ENCODE data around the gene SLC6A4.

DNA sequence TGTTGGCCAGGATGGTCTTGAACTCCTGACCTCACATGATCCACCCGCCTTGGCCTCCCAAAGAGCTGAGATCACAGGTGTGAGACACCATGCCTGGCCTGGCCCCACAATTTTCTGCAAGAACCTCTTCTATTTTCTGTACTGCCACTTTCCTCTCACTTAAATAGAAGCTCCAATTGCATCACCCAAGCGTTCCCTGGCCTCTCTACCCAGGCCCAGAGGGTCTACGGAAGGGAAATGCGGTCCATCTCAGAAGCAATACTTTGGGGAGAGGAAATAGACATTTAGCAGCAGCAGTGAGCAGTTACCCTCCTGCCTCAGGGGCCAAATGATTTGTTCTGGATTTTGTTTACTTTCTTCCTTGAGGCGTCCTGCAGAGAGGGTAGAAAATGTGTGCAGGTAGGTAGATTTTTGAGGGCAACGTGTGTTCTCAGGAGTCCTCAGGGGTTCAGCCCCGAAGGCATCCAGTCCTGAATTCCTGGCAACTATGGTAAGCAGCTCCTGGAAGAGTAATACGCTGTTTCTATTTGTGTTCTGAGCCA lies 11.0 kb downstream of the SLC6A4 start:
- TF ChIP-seq, protein P1, sequence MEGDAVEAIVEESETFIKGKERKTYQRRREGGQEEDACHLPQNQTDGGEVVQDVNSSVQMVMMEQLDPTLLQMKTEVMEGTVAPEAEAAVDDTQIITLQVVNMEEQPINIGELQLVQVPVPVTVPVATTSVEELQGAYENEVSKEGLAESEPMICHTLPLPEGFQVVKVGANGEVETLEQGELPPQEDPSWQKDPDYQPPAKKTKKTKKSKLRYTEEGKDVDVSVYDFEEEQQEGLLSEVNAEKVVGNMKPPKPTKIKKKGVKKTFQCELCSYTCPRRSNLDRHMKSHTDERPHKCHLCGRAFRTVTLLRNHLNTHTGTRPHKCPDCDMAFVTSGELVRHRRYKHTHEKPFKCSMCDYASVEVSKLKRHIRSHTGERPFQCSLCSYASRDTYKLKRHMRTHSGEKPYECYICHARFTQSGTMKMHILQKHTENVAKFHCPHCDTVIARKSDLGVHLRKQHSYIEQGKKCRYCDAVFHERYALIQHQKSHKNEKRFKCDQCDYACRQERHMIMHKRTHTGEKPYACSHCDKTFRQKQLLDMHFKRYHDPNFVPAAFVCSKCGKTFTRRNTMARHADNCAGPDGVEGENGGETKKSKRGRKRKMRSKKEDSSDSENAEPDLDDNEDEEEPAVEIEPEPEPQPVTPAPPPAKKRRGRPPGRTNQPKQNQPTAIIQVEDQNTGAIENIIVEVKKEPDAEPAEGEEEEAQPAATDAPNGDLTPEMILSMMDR (conservative IDR thresholded peaks at IDR 0.05; ENCODE audit: low read depth in 2 of 2) = no peak
- no peak for TF ChIP-seq POLR2AphosphoS5 (IDR thresholded peaks at IDR 0.05; ENCODE audit: low read depth)
- TF ChIP-seq CREB1 (CRISPR knock-in tag; IDR thresholded peaks at IDR 0.05; ENCODE audit: low read depth) = no peak
- no peak for TF ChIP-seq EZH2 (IDR thresholded peaks at IDR 0.05; ENCODE audit: low read depth, unreplicated experiment)
